SK-N-SH (cell line): ENCODE measurements around the gene TRAFD1.

ENCODE experiments used
- TF ChIP-seq, protein P1 (sequence below): fragments of 200-600 bp; sonication (generic); IDR thresholded peaks from 2 replicates; pipeline ENCODE4 v1.6.1; 2017; ENCODE audit warnings: antibody characterized with exemption, mild to moderate bottlenecking, moderate library complexity
- TF ChIP-seq, protein P2 (sequence below): IDR thresholded peaks from 2 replicates; pipeline ENCODE4 v1.4.0; 2012; ENCODE audit warnings: low read depth
- TF ChIP-seq, protein P3 (sequence below): IDR thresholded peaks from 2 replicates; pipeline ENCODE4; 2012

DNA sequence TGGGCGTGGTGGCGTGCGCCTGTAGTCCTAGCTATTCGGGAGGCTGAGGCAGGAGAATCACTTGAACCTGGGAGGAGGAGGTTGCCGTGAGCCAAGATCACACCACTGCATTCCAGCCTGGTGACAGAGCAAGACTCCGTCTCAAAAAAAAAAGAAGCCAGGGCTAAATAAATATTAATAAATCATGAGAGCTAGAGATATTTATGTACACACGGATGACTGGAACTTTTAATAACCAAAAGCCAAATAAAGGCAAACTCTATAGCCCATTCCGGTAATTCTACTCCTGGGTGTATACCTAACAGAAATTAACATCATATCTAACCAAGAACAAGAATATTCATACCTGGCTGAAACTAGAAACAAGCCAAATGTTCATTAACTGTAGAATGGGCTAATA is 7.7 kb upstream of the TRAFD1 start:
- TF ChIP-seq, protein P1, sequence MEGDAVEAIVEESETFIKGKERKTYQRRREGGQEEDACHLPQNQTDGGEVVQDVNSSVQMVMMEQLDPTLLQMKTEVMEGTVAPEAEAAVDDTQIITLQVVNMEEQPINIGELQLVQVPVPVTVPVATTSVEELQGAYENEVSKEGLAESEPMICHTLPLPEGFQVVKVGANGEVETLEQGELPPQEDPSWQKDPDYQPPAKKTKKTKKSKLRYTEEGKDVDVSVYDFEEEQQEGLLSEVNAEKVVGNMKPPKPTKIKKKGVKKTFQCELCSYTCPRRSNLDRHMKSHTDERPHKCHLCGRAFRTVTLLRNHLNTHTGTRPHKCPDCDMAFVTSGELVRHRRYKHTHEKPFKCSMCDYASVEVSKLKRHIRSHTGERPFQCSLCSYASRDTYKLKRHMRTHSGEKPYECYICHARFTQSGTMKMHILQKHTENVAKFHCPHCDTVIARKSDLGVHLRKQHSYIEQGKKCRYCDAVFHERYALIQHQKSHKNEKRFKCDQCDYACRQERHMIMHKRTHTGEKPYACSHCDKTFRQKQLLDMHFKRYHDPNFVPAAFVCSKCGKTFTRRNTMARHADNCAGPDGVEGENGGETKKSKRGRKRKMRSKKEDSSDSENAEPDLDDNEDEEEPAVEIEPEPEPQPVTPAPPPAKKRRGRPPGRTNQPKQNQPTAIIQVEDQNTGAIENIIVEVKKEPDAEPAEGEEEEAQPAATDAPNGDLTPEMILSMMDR, result no peak
- TF ChIP-seq, protein P2, sequence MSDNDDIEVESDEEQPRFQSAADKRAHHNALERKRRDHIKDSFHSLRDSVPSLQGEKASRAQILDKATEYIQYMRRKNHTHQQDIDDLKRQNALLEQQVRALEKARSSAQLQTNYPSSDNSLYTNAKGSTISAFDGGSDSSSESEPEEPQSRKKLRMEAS, result no peak
- TF ChIP-seq, protein P3, sequence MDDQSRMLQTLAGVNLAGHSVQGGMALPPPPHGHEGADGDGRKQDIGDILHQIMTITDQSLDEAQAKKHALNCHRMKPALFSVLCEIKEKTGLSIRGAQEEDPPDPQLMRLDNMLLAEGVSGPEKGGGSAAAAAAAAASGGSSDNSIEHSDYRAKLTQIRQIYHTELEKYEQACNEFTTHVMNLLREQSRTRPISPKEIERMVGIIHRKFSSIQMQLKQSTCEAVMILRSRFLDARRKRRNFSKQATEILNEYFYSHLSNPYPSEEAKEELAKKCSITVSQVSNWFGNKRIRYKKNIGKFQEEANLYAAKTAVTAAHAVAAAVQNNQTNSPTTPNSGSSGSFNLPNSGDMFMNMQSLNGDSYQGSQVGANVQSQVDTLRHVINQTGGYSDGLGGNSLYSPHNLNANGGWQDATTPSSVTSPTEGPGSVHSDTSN, result no peak
